ENCODE results near the gene GRIK1.

GRIK1 gene

DNA sequence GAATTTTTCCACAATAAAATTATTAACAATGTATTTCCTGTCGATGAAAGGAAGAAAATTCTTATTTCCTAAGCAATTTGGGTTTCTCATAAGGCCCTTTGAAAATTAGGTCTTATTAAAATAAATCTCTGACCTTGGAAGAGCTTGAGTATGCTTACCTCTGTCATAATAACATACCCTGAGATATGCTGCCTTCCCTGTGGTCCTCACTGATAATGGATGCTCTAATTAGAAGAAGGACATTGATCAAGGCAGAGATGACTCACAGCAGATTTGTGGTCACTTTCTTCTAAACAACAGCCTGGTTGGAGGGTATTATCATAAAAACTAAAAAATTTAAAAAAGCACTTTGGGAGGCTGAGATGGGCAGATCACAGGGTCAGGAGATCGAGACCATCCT is 217.8 kb downstream of the GRIK1 start:
- TF ChIP-seq, protein P1, sequence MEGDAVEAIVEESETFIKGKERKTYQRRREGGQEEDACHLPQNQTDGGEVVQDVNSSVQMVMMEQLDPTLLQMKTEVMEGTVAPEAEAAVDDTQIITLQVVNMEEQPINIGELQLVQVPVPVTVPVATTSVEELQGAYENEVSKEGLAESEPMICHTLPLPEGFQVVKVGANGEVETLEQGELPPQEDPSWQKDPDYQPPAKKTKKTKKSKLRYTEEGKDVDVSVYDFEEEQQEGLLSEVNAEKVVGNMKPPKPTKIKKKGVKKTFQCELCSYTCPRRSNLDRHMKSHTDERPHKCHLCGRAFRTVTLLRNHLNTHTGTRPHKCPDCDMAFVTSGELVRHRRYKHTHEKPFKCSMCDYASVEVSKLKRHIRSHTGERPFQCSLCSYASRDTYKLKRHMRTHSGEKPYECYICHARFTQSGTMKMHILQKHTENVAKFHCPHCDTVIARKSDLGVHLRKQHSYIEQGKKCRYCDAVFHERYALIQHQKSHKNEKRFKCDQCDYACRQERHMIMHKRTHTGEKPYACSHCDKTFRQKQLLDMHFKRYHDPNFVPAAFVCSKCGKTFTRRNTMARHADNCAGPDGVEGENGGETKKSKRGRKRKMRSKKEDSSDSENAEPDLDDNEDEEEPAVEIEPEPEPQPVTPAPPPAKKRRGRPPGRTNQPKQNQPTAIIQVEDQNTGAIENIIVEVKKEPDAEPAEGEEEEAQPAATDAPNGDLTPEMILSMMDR (IDR thresholded peaks at IDR 0.05; ENCODE audit: extremely low read depth, insufficient read depth, missing control alignments) = no peak
- in situ Hi-C loops (cut with MboI; ENCODE audit: low pct_unique_long_range_greater_than_20kb, low sequenced_read_pairs, unreplicated experiment) = no loop called here
- no peak for DNase-seq (ENCODE audit: low spot score)

DNA sequence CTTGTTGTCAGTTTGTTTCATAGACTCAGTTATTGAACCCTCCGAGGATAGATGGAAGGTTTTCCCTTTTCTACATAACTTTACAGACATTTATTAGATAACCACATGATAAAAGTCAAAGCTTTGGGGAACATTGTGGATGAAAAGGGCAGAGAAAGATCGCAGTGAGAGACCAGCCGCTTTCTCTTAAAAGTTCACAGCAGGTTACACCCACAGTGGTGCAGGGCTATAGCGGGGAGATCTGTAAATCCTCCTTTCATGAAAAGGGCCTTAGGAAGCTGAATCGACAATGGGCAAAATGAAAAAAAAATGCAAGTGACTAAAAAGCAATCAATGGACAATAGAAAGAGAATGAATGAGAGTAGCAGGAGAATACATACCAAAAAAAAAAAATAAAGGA is 218.6 kb downstream of the GRIK1 start:
- in situ Hi-C loops (cut with MboI; ENCODE audit: low pct_unique_long_range_greater_than_20kb, low sequenced_read_pairs, unreplicated experiment) = no loop called here
- TF ChIP-seq, protein P1 (IDR thresholded peaks at IDR 0.05; ENCODE audit: extremely low read depth, insufficient read depth, missing control alignments) = no peak
- DNase-seq (ENCODE audit: low spot score) = no peak

DNA sequence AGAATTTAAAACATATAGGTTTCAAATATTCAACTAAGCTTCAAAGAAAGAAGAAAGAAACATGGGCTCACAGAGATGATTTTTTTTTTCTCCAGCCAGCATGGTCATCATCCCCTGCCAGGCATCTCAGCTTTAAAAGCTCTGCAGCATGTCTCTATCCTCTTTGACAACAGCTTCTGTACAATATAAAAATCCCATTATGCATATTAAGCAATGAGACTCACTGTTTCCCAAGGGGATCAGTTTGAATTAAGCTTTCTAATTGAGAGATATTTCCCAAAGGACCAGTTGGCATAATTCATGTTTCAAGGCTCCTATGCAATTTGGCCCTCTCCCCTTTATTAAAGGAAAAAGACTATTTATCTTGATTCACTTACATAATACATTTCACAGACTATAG is 220.3 kb downstream of the GRIK1 start:
- DNase-seq (ENCODE audit: low spot score) = no peak
- TF ChIP-seq, protein P1 (IDR thresholded peaks at IDR 0.05; ENCODE audit: extremely low read depth, insufficient read depth, missing control alignments) = no peak
- in situ Hi-C loops (cut with MboI; ENCODE audit: low pct_unique_long_range_greater_than_20kb, low sequenced_read_pairs, unreplicated experiment) = no loop called here

DNA sequence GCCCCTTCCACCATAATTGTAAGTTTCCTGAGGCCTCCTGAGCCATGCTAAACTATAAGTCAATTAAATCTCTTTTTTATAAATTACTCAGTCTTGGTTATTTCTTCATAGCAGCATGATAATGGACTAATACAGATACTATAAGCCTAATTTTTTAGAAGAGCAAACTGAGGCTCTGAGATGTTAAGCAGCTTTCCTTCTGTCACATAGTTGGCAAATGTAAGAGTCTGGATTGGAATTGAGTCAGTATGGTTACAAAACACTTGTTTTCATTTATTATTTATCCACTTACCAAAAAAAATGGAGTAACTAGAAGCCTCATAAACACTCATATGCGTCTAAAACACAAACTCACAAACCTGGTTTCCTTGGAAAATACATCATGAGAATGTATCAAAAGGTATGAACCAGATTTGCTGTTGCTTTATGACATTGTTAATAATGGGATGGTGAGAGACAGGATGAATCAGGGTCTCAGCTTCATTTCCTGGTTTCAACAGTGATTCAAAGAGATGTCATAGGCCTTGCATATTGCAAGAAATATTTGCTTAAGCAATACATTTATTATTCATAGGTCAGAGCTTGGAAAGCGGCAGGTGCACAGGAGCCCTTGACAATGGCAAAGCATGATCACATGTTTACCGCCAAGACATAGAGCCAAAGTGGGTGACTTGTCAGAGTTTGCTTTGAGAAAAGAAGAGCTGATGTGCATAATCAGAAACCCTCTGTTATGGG is 221.5 kb downstream of the GRIK1 start:
- DNase-seq (ENCODE audit: low spot score) = no peak
- in situ Hi-C loops (cut with MboI; ENCODE audit: low pct_unique_long_range_greater_than_20kb, low sequenced_read_pairs, unreplicated experiment) = no loop called here
- TF ChIP-seq, protein P1 (IDR thresholded peaks at IDR 0.05; ENCODE audit: extremely low read depth, insufficient read depth, missing control alignments) = no peak

DNA sequence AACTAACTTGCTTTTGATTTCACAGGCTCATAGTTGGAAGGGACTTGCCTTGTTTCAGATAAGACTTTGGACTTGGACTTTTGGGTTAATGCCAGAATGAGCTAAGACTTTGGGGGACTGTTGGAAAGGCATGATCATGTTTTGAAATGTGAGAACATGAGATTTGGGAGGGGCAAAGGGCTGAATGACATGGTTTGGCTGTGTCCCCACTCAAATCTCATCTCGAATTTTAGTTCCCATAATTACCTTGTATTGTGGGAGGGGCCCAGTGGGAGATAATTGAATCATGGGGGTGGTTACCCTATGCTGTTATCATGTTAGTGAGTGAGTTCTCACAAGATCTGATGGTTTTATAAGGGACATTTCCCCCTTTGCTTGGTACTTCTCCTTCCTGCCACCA is 222.1 kb downstream of the GRIK1 start:
- in situ Hi-C loops (cut with MboI; ENCODE audit: low pct_unique_long_range_greater_than_20kb, low sequenced_read_pairs, unreplicated experiment) = no loop called here
- TF ChIP-seq, protein P1 (IDR thresholded peaks at IDR 0.05; ENCODE audit: extremely low read depth, insufficient read depth, missing control alignments) = no peak
- no peak for DNase-seq (ENCODE audit: low spot score)

DNA sequence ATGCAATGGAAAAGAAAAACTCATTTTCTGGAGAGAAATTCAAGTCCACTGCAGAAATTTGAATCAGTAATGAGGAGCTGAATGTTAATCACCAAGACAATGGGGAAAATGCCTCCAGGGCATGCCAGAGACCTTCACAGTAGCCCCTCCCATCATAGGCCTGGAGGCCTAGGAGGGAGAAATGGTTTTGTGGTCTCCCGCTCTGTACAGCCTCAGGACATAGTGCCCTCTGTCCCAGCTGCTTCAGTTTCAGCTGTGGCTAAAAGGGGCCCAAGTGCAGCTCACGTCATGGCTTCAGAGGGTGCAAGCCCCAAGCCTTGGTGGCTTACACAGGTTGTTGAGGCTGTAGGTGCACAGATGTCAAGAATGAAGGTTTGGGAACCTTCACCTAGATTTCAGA is 223.0 kb downstream of the GRIK1 start:
- DNase-seq (ENCODE audit: low spot score) = no peak
- in situ Hi-C loops (cut with MboI; ENCODE audit: low pct_unique_long_range_greater_than_20kb, low sequenced_read_pairs, unreplicated experiment) = no loop called here
- TF ChIP-seq, protein P1 (IDR thresholded peaks at IDR 0.05; ENCODE audit: extremely low read depth, insufficient read depth, missing control alignments) = no peak

Measured in GM13977 (cell line).